ENCODE results near the gene LPCAT2.

DNA sequence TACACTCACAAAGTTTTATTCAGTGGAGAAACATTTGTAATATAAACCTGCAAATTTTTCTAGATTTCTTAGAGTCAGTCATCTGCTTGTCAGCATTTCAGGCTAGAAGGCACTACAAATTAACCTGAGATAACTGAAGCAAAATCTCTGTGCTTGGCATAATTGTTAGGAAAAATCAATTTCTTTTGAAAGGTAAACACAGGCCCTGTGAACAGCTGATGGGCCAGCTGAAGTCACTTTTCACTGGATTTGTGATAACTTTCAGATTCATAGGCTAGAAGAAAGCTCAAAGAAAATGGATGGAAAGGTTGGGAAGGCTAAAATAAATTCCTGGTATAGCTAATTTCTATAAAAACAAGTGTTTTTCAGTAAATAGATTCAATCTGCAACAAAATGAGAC, 112.9 kb downstream of the LPCAT2 start:
- TF ChIP-seq FOXM1 (IDR thresholded peaks at IDR 0.05; ENCODE audit: borderline replicate concordance) (no peak), L3MBTL2 (conservative IDR thresholded peaks at IDR 0.05) (no peak), TARDBP (IDR thresholded peaks at IDR 0.05) (no peak), ELF4 (IDR thresholded peaks at IDR 0.05) (no peak), FOXA1 (IDR thresholded peaks at IDR 0.05) (no peak), BHLHE40 (IDR thresholded peaks at IDR 0.05; ENCODE audit: borderline replicate concordance) (no peak), FOXK2 (IDR thresholded peaks at IDR 0.05) (no peak), SP1 (IDR thresholded peaks at IDR 0.05) (no peak), SUZ12 (IDR thresholded peaks at IDR 0.05) (no peak), ZNF384 (IDR thresholded peaks at IDR 0.05) (no peak), ARNT (IDR thresholded peaks at IDR 0.05) (no peak), NFRKB (IDR thresholded peaks at IDR 0.05) (no peak)
- TF ChIP-seq, protein P1, sequence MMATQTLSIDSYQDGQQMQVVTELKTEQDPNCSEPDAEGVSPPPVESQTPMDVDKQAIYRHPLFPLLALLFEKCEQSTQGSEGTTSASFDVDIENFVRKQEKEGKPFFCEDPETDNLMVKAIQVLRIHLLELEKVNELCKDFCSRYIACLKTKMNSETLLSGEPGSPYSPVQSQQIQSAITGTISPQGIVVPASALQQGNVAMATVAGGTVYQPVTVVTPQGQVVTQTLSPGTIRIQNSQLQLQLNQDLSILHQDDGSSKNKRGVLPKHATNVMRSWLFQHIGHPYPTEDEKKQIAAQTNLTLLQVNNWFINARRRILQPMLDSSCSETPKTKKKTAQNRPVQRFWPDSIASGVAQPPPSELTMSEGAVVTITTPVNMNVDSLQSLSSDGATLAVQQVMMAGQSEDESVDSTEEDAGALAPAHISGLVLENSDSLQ (IDR thresholded peaks at IDR 0.05), result no peak
